NCI-H69 (cell line): ENCODE data around the gene ST7L.
"Not testable (repeated sequence)": the region's sequence is repeated elsewhere in the genome, so short reads cannot be mapped to it uniquely, and the experiment has no call there.

ENCODE experiments used
- DNase-seq: peaks from one replicate; lab custom pipeline; 2025; lab: John Stamatoyannopoulos, UW

ST7L gene, protein sequence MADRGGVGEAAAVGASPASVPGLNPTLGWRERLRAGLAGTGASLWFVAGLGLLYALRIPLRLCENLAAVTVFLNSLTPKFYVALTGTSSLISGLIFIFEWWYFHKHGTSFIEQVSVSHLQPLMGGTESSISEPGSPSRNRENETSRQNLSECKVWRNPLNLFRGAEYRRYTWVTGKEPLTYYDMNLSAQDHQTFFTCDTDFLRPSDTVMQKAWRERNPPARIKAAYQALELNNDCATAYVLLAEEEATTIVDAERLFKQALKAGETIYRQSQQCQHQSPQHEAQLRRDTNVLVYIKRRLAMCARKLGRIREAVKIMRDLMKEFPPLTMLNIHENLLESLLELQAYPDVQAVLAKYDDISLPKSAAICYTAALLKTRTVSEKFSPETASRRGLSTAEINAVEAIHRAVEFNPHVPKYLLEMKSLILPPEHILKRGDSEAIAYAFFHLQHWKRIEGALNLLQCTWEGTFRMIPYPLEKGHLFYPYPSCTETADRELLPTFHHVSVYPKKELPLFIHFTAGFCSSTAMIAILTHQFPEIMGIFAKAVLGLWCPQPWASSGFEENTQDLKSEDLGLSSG

DNA sequence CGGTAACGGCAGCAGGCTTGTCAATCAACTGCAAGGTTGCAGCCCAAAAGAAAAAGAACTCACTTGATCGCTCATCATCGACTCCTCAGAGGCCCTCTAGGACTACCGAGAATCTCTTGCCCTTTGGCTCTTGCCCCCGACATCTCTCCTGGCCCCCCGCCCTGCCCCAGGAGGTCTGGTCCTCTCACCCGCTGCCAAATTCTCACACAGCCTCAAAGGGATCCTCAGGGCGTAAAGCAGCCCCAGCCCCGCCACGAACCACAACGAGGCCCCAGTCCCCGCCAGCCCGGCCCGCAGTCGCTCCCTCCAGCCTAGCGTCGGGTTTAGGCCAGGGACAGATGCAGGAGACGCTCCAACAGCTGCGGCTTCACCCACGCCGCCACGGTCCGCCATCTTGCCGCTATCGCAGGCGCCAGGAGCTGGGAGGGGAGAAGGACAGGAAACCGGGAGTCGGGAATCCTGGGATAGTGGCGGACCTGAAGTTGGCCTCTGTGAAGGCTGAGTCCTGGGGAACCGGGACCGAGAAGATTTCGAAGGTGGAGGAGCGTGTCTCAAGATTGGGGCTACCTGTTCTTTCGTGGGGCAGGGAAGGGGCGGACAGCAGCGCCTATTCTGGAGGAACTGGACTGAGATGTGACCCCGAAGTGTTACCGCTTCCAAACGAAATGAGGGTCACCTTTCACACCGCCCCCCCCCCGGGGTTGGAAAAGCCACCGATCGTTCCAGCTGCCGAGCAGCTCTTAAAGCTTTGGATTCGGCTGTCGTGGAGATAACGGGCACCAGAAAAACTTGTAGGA lies at the start of gene ST7L:
Gene ST7L (minus strand): TSS at position 421 of the 797 bp plus-strand sequence. CDS start 28 bp downstream, at position 393.
- peak; percentile 79 for DNase-seq

DNA sequence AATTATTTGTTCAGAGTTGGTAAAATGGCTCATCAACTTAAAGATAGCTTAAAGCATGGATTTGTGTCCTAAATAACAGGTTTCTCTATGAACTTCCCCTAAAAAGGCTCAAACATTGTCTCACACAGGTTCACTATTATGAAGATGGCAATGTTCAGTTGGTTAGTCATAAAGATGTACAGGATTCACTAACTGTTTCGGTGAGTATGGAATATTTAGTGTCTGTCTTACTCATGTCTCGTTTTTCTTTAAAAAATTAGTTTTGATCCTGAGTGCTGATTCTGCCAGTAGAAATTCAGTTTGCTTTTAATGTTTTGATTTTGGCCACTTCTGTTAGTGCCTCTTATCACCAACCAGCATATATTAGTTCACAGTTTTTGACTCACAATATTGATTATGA lies 48.0 kb upstream of the ST7L start:
- no peak for DNase-seq

DNA sequence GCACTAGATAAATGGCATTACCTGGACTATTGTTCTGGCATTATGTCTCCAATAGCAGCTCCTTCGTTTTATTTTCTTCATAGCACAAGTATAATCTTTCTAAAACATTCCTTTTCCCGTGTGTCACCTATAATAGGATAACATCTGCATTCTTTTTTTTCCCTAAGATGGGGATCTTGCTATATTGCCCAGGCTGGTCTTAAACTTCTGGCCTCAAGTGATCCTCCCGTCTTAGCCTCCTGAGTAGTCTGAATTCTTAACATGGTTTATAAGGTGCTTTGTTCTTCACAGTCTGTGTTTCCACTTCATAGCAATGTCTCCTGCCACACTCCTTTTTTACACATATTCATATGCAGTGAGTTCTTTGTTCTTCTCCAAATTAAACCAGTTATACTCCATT lies 46.9 kb upstream of the ST7L start:
- DNase-seq: no peak

DNA sequence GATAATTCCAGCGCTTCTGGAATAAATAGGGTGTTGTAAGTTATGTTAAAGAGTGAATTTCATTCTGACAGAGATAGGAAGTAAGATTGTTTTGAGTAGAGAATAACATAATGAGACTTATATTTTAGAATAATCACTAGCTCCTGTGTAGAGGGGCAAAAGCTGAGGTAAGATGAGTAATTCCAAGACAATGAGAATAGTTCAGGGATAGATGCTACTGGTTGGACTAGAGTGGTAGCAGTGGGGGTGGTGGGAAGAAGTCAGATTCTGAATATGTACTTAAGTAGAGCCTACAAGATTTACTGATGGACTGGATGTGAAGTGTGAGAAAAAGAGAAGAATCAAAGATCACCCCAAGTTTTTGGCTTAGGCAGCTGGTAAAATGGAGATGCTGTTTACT lies 32.3 kb upstream of the ST7L start:
- DNase-seq: no peak

DNA sequence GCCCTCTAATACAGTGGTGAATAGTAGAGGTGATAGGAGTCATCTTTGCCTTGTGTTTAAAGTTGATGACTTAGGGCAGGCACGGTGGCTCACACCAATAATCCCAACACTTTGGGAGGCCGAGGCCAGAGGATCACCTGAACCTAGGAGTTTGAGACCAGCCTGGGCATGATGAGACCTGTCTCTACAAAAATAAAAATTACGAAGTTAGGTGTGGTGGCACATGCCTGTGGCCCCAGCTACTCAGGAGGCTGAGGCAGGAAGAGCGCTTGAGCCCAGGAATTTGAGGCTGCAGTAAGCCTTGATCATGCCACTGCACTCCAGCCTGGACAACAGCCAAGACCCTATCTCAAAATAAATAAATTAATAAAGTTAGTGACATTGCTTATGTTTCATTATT lies 27.3 kb upstream of the ST7L start:
- DNase-seq: no peak

DNA sequence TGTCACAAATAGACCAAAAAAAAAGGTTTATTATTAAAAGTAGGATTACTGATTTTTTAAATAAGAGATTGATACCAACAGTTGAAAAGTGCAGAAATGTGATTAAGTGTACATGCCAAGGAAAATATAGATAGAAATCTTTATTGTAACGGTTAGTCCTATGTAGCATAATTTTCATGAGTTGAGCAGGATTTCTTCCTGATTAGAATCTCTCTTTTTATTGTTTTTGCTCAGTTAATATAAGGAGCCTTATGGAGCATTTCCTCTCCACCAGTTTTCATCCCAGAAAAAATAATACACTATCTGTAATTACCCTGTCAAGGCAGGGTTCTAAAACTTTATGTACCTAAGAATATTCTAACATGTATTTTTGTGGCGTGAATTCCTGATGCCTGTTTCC lies 24.1 kb upstream of the ST7L start:
- DNase-seq: no peak

DNA sequence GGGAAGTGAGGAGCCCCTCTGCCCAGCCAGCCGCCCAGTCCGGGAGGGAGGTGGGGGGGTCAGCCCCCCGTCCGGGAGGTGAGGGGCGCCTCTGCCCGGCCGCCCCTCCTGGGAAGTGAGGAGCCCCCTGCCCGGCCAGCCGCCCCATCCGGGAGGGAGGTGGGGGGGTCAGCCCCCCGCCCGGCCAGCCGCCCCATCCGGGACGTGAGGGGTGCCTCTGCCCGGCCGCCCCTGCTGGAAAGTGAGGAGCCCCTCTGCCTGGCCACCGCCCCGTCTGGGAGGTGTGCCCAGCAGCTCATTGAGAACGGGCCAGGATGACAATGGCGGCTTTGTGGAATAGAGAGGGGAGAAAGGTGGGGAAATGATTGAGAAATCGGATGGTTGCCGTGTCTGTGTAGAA lies 21.5 kb upstream of the ST7L start:
- DNase-seq: not testable (repeated sequence)

DNA sequence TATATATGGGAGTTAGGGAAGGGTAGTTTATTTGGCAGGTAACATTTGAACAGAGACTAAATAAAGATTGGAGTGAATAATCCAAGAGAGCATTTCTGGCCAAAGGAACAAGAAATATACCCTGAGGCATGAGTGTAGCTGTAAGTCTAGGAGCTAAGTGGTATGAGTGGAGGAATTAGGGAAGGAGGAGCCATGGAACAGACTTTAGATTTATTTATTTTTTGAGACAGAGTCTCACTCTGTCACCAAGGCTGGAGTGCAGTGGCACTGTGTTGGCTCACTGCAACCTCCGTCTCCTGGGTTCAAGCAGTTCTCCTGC lies 19.1 kb upstream of the ST7L start:
- DNase-seq: no peak

DNA sequence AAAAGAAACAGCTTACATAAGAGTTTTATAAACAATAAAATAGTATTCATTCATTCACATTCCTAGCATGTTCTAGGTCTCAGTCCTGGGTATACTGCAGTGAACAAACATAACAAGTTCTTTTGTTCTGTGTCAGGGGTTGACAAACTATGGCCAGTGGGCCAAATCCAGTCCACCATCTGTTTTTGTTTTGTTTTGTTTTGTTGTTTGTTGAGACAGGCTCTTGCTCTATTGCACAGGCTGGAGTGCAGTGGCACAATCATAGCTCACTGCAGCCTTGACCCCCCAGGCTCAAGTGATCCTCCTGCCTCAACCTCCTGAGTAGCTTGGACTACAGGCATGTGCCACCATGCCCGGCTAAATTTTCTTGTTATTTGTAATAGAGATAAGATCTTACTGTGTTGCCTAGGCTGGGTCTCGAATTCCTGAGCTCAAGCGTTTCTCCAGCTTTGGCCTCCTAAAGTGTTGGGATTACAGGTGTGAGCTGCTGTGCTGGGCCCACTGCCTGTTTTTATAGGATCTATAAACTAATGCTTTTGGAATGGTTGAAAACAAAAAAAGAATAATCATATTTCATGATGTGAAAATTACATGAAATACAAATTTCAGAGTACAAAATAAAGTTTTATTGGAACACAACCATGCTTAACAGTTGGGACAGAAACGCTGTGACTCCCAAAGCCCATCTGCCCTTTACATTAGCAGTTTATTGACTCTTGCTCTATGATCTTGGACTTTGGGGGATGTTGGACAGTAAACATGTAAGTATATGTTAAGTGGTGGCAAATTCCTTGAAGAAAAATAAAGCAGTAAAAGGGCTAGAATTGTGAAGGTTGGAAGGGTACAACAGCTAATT lies 18.5 kb upstream of the ST7L start:
- peak; percentile 1 for DNase-seq

DNA sequence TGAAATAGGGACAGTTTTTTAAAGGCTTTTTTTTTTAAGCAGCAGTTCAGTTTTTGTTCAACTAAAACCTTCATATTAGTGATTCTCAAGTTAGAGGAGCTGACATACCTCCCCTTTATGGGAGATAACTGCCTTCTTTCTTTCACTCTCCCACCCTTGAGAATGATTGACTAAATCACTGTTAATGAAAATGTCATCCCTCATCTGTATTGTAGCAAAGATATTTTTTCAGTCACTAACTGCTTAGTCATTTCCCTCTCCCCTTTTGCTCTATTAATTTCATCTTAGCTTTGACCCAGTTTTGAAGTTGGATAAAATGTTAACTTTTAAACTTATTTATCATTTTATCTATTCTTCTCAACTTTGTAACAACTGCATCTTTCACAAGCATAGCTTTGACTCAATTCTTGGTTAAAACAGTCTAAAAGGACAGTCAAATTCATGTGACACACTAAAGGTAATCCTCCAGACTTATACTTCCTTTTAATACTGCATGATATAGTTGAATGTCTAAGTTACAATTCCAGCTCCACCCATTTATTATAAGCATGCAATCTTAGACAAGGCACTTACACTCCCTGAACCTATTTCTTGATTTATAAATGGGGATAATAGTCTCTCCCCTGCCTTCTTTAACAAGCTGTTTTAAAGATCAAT lies 17.8 kb upstream of the ST7L start:
- DNase-seq: no peak

DNA sequence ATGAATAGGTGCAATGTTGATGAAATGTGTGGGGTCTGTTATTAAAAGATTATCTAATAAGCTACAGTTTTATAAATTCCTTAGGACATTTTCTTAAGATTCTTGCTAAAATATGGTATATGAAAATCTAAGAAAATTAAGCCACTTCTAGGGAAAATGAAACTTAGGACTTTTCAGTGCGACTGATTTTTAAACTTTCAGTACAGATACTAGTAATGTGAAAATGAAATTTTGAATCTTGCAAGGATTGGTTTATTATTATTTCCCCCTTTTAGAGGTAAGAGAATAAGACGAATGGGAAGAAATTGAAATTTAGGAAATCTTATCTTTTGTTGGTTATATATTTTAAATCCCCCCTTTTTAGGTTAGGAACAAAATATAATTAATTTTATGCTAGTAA lies 17.1 kb upstream of the ST7L start:
- DNase-seq: no peak

DNA sequence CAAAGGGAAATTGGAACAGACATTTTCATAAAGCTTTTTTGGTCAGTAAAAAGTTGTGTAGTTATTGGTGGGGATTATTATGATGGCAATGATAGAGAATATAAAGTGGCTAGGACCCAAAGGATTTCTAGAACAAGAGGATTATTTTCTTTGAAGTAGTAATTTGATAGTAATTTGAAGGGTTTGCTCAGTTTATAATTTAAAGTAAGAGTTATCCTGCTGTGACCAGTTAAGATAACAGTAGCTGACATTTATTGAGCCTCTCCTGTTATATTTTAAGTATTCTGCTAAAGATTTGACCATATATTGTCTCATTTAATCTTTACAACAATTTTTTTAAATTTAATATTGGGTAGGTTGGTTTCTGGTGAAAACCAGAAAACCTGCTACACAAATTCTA lies 15.4 kb upstream of the ST7L start:
- no peak for DNase-seq

DNA sequence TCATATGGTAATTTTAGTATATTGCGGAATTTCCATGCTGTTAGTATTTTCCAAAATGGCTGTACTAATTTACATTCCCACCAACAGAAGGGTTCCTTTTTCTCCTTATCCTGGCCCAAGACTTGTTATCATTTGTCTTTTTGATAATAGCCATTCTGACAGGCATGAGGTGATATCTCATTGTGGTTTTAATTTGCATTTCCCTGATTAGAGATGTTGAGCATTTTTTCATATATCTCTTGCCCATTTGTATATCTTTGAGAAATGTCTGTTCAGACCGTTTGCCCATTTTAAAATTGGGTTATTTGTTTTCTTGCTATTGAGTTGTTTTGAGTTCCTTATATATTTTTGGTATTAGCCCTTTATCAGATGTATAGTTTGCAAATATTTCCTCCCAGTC lies 14.7 kb upstream of the ST7L start:
- no peak for DNase-seq

DNA sequence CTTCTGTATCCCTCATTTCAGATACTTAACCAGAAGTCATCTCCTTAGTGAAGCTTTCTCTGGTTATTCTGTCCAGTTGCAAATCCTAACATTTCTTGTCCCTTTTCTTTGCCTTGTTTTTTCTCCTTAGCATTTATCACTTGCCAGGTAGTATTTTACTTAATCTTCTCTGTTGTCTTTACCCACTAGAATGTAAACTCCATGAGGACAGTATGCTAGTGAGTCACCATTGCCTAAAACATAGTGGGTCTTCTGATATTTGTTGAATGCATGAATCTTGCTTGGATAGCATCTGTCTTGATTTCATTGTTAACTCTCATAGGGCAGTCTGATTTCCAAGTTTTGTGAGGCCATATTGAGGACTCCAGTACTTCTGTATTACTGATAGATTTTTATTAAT lies 10.3 kb upstream of the ST7L start:
- DNase-seq: no peak

DNA sequence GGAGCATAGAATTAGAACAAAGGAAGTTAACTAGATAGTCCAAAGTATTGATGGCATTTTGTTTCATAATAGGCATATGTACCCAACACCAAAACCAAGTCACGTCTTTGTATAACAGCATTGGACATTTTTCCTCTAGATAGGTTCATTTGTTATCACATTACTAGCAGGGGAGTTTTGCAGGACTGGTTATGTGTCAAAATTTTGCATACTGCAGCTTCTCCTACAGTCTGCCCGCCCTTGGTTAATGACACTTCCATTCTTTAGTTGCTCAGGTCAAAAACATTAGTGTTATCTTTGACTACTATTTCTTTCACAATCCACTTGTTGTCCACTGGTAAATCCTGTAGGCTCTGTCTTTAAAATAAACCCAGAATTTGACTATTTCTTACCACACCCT lies 9.6 kb upstream of the ST7L start:
- no peak for DNase-seq

DNA sequence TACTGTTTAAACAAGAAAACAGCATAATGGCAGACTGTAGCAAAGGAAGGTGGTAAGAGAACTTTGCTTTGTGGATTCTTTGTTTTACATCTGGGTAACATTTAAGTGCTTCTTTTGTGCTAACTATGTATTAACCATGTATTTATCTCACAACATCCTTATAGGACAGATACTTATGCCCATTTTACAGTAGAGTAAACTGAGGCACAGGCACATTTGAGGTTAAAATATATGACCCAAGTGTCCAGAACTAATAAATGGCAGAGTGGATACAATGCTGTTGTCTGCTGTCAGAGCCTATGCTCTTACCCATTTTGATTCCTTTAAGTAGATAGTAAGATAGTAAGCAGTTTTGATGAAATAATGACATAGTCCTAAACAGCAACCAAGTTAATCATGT lies 7.9 kb upstream of the ST7L start:
- DNase-seq: no peak

DNA sequence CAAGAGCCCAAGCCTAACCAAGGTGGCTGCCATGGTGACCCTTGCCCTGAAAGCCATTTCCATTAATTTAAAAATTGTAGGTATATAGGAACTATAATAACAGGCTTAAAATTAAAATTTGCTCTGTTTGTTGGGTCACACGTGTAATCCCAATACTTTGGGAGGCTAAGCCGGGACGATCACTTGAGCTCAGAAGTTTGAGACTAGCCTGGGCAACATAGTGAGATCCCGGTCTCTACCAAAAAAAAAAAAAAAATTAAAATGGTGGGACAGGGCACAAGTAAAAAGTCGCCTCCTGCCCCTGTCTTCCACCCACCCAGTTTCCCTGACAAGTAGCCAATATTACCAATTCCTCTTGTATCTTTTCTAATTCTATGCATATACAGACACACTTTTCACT lies 7.3 kb upstream of the ST7L start:
- no peak for DNase-seq

DNA sequence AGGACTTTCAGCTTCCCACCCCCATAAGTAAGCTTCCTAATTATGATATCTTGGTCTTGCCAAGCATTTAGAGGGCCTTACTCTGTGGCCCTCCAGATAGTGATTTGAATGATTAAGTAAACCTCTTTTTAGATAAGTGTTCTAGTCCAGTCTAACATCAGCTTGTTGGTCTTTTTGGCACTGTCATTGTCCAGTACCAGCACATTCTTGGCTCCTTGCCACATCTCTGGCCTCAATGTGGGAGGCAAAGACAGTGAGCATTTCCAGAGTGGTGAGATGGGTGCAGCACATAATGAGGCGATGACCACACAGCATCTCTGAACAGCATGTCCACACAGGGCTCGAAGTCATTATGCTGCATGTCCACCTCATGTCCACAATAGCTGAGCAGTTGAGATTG lies 6.8 kb upstream of the ST7L start:
- no peak for DNase-seq

DNA sequence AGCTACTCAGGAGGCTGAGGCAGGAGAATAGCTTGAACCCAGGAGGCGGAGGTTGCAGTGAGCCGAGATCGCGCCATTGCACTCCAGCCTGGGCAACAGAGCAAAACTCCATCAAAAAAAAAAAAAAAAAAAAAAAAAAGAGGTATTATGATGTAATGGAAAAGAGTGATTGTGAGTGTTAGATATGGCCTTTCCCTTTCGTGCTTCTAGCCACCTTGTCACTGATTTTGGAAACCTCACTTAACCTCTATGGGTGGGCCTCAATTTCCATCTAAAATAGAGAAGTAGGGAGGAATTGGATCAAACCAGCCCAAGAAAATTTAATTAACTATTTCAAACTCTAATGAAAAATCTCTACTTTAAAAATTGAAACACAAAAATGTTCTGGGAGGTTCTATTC lies 5.6 kb upstream of the ST7L start:
- DNase-seq: not testable (repeated sequence)

DNA sequence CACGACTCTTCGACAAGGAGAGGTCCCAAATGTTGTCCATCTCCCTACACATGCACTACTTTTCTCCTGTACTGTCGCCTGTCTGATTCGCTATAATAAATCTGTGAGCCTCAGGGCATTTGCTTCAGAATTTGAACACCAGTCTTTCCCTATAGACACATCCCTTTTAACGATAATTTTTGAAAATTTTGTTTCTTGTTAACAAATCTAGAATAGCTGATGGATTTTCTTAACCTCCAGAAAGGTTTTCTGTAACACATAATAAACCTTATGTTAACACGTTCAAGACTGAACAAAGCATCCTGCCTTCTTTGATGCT lies 1.4 kb upstream of the ST7L start:
- no peak for DNase-seq

DNA sequence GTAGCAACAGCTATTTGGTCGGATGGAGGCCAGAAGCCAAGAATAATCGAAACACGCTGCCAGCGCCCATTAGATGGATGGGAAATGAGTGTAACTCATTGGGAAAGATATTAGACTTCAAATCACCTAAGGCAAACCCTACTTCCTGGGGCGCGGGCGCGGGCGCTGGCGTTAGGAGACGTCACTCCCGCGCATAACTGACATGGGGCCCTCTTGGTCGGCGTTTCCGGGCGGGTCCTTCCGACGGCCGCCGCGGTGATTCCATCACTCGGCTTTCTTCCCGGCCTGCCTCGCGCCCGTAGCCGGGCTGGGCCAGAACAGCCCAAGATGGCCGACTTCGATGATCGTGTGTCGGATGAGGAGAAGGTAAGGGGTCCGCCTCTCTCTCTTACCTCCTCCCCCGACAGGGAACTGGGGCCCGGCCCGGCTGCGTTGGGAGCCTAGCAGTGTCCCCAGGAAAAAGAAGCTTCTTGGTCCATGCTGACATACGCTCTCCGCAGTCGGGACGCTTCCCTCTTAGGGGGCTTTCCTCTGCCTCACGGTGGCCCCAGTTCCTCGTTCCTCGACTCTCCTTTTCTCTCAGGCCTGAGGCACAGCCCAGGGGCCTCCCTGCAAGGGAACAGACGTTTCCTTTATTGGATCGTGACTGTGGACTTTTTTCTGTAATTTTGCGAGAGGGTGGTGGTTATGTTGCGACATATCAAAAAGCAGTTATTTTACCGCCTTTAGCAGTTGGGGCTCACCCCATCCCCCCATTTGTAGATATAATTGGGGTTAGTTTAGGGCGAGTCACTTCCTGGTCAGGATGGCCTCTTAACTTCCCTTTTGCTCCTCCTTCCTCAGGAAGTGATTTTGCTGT lies 806 bp upstream of the ST7L start, which contains the start of gene CAPZA1:
Gene CAPZA1 (plus strand): TSS at position 315 of the 859 bp plus-strand sequence. CDS start 13 bp downstream, at position 328.
- peak; percentile 89 for DNase-seq
